Stimulated activated CD4-positive, alpha-beta T cell treated with anti-CD3 and anti-CD28 coated beads, TNF-alpha, amount 100 ng/mL, for 48 hours (primary cell): ENCODE results near the gene RNF44.
"Not testable (repeated sequence)": the region's sequence is repeated elsewhere in the genome, so short reads cannot be mapped to it uniquely, and the experiment has no call there.

ENCODE experiments used
- DNase-seq, 3 donors: peaks; one replicate each; pipeline ENCODE4 v3.0.0-alpha.2; 2020; ENCODE audit warnings: low read depth in 3 of 3

The RNF44 gene

DNA sequence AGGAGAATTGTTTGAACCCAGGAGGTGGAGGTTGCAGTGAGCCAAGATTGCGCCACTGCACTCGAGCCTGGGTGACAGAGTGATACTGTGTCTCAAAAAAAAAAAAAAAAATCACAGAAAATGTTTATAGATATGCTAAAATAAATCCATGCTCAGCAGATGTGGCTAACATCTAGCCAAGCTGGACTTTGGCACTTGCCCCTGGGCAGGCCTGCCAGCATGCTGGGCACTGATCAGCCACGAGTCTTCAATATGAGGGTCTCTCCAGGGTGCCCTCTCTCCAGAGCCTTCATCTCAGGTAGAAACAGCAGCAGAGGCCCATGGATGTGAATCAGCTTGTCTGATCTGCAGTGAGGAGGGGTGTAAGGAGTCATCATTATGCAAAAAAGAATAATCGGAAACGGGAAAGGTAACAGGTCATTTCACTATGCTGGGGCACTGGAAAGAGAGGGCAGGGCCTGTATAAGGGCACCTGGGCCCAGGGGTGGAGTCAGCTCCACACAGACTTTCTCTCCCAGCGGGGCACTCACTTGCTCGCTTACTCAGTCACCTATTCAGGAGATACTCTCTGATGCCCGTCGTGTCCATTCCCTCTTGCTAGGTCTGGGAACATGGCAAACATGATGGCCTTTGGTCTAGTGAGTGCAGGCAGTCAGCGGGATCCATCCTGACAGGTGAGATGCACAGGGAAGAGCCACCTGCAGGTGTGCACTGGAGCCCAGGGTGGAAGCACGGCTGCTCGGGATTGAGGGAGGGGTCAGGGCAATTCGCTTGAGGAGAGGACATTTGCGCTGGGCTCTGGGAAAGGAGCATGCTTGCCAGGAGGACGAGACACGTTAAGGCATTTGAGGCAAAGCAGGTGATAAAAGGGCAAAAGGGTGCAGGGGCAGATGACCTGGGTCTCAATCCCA is 17.1 kb downstream of the RNF44 start:
- no peak for DNase-seq

DNA sequence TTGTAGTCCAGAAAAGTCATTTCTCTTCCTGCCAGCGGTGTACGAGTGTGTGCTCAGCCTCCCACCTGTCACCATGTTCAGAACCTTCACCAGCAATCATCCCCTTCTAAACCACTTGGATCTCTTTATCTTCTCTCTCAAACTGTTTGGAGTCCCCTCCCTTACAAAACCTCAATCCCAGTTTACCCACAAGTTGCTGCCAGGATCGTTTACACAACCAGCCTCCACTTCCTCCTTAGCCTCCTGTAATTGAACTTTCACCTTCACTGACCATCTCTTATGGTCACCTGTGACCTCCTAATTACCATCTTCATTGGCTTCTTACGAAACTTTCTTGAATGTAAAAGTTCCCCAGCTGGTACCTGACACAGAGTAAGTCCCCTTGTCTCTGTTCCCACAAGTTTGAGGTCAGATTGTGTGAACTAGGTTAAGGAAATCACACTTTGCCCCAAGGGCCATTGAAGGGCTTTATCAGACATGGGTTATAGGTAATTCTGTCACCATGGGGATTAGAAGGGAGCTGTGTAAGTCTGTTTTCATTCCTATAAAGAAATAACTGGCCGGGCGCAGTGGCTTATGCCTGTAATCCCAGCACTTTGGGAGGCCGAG is 20.0 kb downstream of the RNF44 start:
- no peak for DNase-seq

DNA sequence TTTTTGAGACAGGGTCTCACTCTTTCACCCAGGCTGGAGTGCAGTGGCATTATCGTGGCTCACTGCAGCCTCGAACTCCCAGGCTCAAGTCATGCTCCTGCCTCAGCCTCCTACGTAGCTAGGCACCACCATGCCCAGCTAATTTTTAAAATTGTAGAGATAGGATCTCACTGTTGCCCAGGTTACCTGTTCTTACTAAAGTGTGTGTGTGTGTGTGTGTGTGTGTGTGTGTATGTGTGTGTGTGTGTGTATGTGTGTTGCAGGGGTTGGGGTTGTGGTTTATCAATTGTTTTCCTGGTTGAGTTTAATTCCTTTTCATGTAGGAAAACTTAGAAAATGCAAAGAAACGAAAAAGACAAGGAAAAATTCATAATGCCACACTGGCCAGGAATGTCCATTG is 21.8 kb downstream of the RNF44 start:
- DNase-seq = no peak

DNA sequence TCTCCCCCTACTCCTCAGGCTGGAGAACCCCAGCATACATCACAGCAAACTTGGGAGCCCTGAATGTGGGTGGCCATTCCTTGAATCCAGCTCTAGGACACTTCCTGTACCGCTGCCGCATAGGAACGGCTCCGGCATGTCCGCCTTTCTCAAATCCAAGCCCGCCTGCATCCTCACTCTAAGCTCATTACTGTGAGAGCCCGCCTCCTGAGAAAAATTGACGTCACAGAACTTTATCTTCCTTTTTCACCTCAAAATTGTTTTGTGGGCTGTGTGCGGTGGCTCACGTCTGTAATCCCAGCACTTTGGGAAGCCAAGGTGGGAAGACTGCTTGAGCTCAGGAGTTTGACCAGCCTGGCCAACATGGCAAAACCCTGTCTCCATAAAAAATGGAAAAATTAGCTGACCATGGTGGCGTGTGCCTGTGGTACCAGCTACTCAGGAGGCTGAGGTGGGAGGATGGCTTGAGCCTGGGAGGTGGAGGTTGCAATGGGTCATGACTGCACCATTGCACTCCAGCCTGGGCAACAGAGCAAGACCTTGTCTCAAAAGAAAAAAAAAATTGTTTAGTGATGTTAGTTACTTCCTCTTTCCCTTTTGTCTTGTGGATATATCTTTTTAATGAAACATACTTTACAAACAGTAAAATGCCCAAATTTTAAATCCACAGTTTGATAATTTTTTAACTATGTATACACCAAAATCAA is 22.8 kb downstream of the RNF44 start:
- DNase-seq = no peak

DNA sequence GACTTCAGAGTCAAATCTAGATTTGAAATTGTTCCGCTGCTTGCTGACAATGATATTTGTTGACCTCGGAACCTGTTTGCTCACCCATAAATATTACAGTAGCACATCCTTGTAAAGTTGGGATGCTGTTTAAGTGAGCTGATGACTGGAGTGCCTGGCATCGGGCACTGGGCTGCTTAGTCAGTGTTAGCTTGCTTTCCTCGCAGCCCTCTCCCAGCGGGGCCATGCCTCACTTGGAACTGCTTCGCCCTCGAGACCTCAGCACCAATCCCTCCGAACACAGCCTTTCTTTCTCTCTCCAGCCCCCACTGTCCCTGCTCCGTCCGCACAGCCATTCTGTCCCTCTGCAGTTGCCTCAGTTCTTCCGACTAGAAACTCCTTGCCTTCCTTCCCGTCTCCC is 23.4 kb downstream of the RNF44 start:
- no peak for DNase-seq

DNA sequence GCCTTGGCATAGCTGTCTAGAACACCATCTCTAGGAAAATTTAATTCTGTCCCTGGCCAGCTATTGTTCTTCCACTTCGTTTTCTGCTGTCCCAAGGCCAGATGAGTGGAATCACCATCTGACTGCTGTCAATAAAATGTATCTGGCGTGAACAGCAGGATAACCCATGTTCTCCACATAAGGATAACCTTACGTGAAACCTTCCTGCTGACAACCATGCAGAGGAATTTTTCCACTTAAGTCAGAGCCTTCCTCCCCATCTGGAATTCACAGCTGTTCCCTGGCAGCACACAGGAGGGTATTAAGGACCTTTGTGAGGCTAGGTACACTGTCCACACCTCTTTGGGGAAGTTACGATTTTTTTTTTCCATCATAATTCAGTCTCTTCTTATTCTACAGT is 28.6 kb downstream of the RNF44 start:
- DNase-seq = no peak

DNA sequence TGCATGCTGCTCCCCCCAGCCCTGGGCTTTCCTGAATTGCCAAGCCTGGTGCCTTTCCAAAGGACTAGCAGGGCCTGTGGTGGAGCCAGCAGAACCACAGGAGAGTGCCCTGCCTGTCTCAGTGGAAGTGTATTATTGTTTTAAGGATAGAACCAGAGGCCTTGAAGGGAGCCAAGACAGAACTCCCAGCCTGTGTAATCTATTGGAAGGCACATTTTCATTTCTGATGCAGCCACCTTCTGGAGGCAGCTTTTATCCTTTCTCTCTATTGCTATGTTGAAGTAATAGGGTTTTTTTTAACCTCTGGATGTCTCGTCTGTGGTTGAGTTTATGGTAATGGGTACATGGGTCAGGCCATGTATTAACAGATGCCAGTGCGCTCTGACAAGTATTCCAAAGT is 29.3 kb downstream of the RNF44 start:
- DNase-seq = no peak

DNA sequence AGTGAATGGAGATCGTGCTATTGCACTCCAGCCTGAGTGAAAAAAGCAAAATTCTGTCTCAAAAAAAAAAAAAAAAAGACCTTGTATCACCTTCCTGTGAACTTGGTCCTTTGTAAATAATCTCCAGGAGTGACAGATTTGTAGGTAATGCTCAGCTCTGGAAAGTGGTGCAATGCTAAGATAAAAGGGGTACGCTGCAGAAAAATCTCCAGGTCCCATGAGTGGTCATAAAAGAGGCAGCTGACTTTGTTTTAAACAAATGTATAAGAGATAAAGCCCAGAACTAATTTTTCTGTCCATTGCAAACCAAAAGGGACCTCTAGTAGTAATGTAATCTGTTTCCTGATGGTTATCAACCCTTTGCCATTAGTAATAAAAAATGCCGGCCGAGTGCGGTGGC is 33.7 kb downstream of the RNF44 start:
- no peak for DNase-seq

DNA sequence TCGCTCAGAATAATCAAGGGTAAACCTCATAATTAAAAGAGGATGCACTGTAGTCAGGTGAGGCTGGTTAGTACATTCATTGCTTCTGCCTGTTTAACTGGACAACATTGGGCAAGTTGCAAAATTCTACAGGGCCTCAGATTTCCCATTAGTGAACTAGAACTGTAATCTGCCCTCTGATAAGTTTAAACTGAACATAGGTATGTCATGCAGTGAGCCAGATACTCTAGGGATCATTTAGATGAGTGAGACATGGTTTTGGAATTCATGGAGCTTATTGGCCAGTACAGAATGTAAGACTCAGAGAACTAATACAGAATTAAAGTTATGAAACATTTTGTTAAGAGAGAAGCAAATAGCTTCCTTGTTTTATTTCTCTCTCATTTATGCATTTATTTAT is 35.9 kb downstream of the RNF44 start:
- DNase-seq = no peak

DNA sequence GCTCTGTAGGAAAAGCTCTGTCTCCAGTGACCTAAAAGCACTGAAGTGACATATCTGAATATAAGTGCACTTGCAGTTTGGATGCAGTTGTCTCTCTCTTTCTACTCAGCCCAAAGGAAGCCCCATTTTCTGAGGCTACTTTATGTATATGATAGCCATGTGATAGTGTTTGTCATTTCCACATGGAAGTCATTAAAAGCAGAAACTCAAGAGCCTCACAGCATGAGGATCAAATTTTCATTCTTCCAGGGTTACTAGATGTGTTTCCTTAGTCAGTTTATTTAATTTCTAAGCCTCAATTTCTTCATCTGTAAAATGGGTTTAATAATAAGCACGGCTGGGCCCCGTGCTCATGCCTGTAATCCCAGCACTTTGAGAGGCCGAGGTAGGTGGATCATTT is 36.7 kb downstream of the RNF44 start:
- DNase-seq = no peak

DNA sequence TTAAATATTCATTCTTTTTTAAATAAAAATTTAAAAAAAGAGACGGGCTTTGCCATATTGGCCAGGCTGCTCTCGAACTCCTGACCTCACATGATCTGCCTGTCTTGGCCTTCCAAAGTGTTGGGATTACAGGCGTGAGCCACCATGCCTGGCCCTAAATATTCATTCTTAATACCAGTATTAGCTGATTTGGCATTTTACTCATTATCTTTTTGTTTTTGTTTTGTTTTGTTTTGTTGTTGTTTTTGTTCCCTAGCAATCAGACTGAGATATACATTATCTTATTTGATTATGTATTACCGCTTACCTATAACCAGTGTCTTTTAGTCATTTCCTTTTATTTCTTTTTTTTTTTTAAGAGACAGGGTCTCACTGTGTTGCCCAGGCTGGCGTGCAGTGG is 37.9 kb downstream of the RNF44 start:
- DNase-seq = no peak

DNA sequence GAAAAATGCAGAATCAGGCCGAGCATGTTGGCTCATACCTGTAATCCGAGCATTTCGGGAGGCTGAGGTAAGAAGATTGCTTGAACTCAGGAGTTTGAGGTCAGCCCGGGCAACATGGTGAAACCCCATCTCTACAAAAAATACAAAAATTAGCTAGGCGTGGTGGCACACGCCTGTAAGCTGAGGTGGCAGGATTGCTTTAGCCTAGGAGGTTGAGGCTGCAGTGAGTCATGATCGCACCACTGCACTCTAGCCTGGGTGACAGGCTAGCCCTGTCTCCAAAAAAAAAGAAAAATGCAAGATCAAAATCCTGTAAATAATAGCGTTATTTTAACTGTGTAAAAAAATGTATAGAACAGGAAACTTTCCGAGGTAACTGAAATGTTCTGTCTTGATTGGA is 39.4 kb downstream of the RNF44 start:
- no peak for DNase-seq

DNA sequence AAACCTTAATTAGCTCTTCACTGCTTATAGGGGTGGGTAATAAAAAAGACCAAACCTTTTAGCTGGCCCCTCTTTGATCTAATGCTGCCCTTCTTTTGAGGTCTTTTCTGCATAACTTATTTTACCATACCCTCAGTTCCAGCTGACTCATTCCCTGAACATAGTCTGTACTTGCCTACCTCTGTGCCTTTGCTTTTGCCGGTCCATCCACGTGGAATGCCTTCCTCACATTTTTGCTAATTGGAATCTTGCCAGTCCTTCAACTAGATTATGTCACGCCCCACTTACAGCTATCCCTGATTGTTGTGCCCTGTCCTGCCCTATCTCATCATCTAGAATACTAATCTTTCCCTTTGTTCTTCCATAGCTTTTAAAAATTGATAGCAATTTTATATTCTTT is 44.8 kb downstream of the RNF44 start:
- no peak for DNase-seq

DNA sequence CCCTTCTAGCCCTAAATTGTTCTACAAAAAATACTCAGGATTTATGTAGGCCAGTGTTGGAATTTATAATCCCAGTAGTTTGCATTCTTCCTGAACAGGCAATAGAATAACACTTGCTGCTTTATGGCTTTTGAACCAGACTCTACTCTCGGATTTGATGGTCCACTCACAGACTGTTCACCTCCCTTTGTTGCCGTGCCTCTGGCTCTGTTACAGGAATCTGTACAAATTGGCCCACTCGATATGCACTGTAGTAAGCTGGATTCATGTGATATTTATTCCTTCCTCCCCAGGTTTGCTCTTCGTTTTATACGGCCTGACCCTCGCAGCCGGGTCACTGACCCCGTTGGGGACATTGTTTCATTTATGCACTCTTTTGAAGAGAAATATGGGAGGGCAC is 45.3 kb downstream of the RNF44 start:
- no peak for DNase-seq

DNA sequence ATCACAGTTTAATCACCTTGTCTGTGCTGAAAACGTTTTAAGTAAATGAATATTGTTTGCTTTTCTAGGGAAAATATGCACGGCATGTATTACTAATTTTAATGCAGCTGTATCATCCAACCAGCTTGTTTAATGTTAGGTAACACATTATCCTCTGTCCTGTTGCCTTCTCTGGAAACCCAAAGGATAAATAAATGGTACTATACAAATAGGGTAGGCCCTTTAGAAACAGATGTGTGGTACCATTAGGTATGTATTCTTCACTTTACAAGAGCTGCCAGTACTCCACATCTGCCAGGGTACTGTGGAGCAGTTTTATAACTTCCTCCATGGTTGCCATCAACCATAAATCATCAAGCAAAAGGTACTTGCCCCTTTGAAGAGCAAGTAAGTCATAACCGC is 46.1 kb downstream of the RNF44 start:
- DNase-seq = no peak

DNA sequence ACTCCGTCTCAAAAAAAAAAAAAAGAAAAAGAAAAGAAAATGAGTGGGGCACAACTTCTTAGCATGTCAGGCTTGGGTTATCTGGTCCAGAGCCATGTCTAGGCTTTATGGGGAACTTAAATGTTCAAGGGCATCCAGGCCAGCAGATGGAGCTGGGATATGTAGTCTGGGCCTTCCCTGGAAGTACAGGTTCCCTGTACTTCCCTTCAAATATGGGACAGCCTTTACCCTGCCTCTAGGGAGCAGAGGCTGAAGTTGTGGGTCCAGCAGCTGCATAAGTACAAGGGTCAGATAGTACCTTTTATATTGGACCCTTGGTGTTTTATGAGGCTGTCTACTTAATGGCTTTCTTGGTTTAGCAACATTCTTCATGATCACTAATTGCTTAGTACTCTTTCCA is 46.9 kb downstream of the RNF44 start:
- no peak for DNase-seq

DNA sequence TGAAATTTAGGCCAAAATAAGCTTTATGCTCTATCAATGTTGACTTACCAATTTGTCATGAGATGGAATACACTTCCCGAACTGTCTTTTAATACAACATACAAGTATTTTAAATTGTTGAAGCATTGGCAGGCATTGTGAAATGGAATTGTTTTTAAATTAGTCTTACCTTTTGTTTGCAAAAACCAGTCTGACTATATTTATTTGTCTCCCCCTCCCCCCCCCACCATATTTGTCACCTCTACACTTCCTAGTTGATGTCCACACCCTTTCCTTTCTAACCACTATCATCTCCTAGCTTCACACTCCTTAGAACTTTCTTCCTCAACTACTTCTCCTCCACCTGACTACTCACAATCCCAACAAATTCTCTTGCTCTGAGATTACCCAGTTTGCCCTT is 48.1 kb downstream of the RNF44 start:
- DNase-seq = no peak

DNA sequence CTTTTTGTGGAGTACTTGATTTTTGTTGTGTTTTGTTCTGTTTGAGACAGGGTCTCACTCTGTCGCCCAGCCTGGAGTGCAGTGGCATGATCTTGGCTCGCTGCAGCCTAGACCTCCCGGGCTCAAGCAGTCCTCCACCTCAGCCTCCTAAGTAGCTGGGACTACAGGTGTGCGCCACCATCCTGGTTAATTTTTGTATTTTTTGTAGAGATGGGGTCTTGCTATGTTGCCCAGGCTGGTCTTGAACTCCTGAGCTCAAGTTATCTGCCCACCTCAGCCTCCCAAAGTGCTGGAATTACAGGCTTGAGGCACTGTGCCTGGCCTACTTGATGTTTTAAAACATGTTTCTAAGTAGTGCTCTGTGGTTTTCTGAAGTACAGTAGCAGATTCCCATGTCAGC is 50.0 kb downstream of the RNF44 start:
- not testable (repeated sequence) for DNase-seq

DNA sequence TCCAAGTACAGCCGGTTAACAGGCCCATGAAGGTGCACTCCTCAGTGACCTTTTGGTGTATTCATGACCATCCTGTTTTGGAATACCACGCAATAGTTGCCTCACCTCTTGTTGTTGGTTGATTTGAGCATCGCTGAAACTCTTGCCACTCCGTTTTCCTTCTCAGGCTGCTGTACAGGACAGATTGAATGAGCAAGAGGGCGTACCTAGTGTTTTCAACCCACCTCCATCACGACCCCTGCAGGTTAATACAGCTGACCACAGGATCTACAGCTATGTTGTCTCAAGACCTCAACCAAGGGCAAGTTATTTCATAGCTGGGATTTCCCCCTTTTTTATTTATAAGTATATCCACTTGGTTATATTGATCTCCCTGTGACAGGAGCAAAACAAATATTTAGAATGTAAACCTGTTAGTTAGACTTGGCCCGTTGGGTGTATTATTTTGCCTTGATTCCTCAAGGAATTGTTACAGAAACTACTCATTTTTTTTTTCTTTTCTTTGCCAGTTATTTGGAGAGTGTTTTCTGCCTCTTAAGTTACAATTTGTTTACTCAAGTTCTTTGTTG is 50.9 kb downstream of the RNF44 start:
- no peak for DNase-seq

DNA sequence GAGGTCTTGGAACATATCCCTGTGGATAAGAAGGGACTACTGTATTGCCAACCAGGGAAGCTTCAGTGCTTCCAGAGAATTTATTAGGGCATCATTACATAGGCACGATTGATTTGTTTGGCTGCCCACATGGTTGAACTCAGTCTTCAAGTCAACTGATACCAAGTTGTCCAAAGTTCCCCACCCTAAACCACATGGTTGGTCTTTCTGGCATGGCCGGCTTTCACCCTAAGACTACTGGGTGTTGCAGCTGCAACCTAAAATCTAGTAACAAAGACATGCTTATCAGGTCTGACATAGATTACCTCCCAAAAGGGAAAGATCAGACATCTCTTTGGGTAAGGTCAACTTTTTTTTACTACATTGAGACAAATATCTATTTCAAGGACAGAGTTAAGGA is 52.0 kb downstream of the RNF44 start:
- DNase-seq = no peak

DNA sequence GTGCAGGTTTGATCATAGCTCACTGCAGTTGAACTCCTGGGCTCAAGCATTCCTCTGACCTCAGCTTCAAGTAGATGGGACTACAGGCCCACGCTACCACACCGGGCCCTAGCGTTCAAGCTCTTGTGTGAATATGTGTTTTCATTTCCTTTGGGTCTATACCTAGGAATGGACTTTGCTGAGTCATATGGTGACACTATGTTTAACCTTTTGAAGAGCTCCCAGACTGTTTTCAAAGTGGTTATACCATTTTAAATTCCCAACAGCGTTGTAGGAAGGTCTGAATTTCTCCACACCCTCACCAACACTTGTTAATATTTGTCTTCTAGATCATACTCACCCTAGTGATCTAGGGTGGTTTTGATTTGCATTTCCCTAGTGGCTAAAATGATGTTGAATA is 55.5 kb downstream of the RNF44 start:
- DNase-seq = no peak
